Measurements from ENCODE around the gene GKN2.

- no peak for TF ChIP-seq CTCF (IDR thresholded peaks at IDR 0.05; ENCODE audit: borderline replicate concordance, extremely low read depth, low read length, poor library complexity, severe bottlenecking)
- no peak for TF ChIP-seq EZH2 (IDR thresholded peaks at IDR 0.05; ENCODE audit: borderline replicate concordance, low read depth, low read length, severe bottlenecking)
Measured at GRCh38 chr2:68937346-68938055, 15.2 kb downstream of the GKN2 start.
